Hepatocyte (in vitro differentiated cells): ENCODE results near the gene NT5DC1. TPM values are rescaled to one million over a fixed set of nuclear protein-coding genes. Genes with fewer than 3 reads are reported as not detected.

Experiments
- DNase-seq: peaks from one replicate; pipeline ENCODE4 v3.0.0-alpha.2; 2016; ENCODE audit warnings: low spot score
- H2AFZ ChIP-seq: fragments of 200-600 bp; sonication (generic); 2 replicates; pipeline ENCODE4 v1.6.0; 2016; ENCODE audit warnings: antibody characterized with exemption, mild to moderate bottlenecking
- H3K27ac ChIP-seq: fragments of 200-600 bp; sonication (generic); 2 replicates; pipeline ENCODE4 v1.5.1; 2016; ENCODE audit warnings: mild to moderate bottlenecking
- H3K27me3 ChIP-seq: fragments of 200-600 bp; sonication (generic); 2 replicates; pipeline ENCODE4 v1.6.1; 2016
- H3K36me3 ChIP-seq: fragments of 200-600 bp; sonication (generic); replicated peaks from 2 replicates; pipeline ENCODE4 v1.5.1; 2016; ENCODE audit warnings: low read depth; ENCODE audit not compliant: insufficient read depth
- H3K4me1 ChIP-seq: fragments of 200-600 bp; sonication (generic); 2 replicates; pipeline ENCODE4 v1.5.1; 2016; ENCODE audit warnings: mild to moderate bottlenecking, moderate library complexity; ENCODE audit not compliant: insufficient read depth
- H3K4me2 ChIP-seq: fragments of 200-600 bp; sonication (generic); 2 replicates; pipeline ENCODE4 v1.6.0; 2016
- H3K4me3 ChIP-seq: fragments of 200-600 bp; sonication (generic); 2 replicates; pipeline ENCODE4 v1.5.1; 2016; ENCODE audit warnings: mild to moderate bottlenecking
- H3K79me2 ChIP-seq: fragments of 200-600 bp; sonication (generic); 2 replicates; pipeline ENCODE4 v1.6.0; 2017; ENCODE audit warnings: mild to moderate bottlenecking
- H3K9me2 ChIP-seq: fragments of 200-600 bp; sonication (generic); replicated peaks from 2 replicates; pipeline ENCODE4 v1.6.0; 2017; ENCODE audit warnings: mild to moderate bottlenecking; ENCODE audit not compliant: insufficient read depth
- H3K9me3 ChIP-seq: fragments of 200-600 bp; sonication (generic); 2 replicates; pipeline ENCODE4 v1.5.1; 2016; ENCODE audit warnings: low read depth, mild to moderate bottlenecking
- H4K20me1 ChIP-seq: fragments of 200-600 bp; sonication (generic); 2 replicates; pipeline ENCODE4 v1.6.0; 2016; ENCODE audit warnings: mild to moderate bottlenecking; ENCODE audit not compliant: insufficient read depth, poor library complexity, severe bottlenecking
- CTCF ChIP-seq: fragments of 200-600 bp; sonication (generic); IDR thresholded peaks from 2 replicates; pipeline ENCODE4 v1.5.1; 2016; ENCODE audit warnings: antibody characterized with exemption, mild to moderate bottlenecking; ENCODE audit not compliant: poor library complexity
- EZH2 ChIP-seq: fragments of 200-600 bp; sonication (generic); IDR thresholded peaks from 2 replicates; pipeline ENCODE4 v1.6.1; 2016; ENCODE audit warnings: antibody characterized with exemption, mild to moderate bottlenecking, borderline replicate concordance
- EZH2phosphoT487 ChIP-seq: fragments of 200-600 bp; sonication (generic); IDR thresholded peaks from one replicate; pipeline ENCODE4 v1.6.1; 2018; ENCODE audit warnings: antibody characterized with exemption, mild to moderate bottlenecking, low read depth, moderate library complexity; ENCODE audit not compliant: unreplicated experiment, severe bottlenecking
- WGBS: methylation state at CpG from one replicate; pipeline ENCODE4 v1.1.6; 2016; ENCODE audit warnings: low lambda C conversion rate; ENCODE audit errors: missing lambda C conversion rate; 5-methylcytosine and 5-hydroxymethylcytosine counted together
- polyA plus RNA-seq: library from polyadenylated mRNA; unstranded; fragments of >200 nt; fragmentation: Nextera tagmentation; extraction: Ambion mirVana; gene quantifications from 2 replicates; pipeline ENCODE4 v1.2.1, GENCODE V29; 2016
- total RNA-seq: library from RNA; depleted of rRNA; stranded (reverse); fragments of >200 nt; gene quantifications from 2 replicates; pipeline ENCODE4 v1.2.3, GENCODE V29; 2014

NT5DC1 gene
- total and polyA plus RNA-seq, 2 experiments from 2014 or later, result 11.4 to 27.8 TPM

- H3K27ac ChIP-seq, result no peak overlapping the region
- no peak overlapping the region for H3K4me2 ChIP-seq
- peaks cover 3% of the 10 kb centered on the region for H3K79me2 ChIP-seq
- DNase-seq, result no peak
- no peak for TF ChIP-seq EZH2phosphoT487
- no peak for TF ChIP-seq EZH2
- no peak overlapping the region for H2AFZ ChIP-seq
- H4K20me1 ChIP-seq, result no peaks in the 10 kb centered on the region
- H3K36me3 ChIP-seq, result no peaks in the 10 kb centered on the region
- no peak overlapping the region for H3K4me3 ChIP-seq
- no peaks in the 10 kb centered on the region for H3K9me3 ChIP-seq
- no peaks in the 10 kb centered on the region for H3K4me1 ChIP-seq
- H3K27me3 ChIP-seq, result no peaks in the 10 kb centered on the region
- 97% methylated on average over 4 of the region's 4 CpGs for WGBS
- no peaks in the 10 kb centered on the region for H3K9me2 ChIP-seq
Measured at GRCh38 chr6:116291701-116292396, 191.2 kb downstream of the NT5DC1 start.

GRCh38 chr6:116292553-116292952 is 191.9 kb downstream of the NT5DC1 start:
- Histone ChIP-seq H2AFZ (no peak overlapping the region), H3K9me2 (no peaks in the 10 kb centered on the region), H4K20me1 (no peaks in the 10 kb centered on the region), H3K27ac (no peak overlapping the region), H3K27me3 (no peaks in the 10 kb centered on the region), H3K9me3 (no peaks in the 10 kb centered on the region), H3K36me3 (no peaks in the 10 kb centered on the region), H3K4me1 (no peaks in the 10 kb centered on the region), H3K4me2 (no peak overlapping the region), H3K79me2 (no peaks in the 10 kb centered on the region), H3K4me3 (no peak overlapping the region)
- TF ChIP-seq EZH2phosphoT487, result no peak
- TF ChIP-seq EZH2, result no peak
- TF ChIP-seq CTCF, result no peak
- no peak for DNase-seq
- 100% methylated on average over 1 of the region's 1 CpG for WGBS

- Histone ChIP-seq H3K4me1 (no peaks in the 10 kb centered on the region), H3K9me2 (no peaks in the 10 kb centered on the region), H3K4me2 (no peak overlapping the region), H3K4me3 (no peak overlapping the region), H2AFZ (no peak overlapping the region), H3K27ac (no peak overlapping the region), H3K27me3 (no peaks in the 10 kb centered on the region), H3K9me3 (no peaks in the 10 kb centered on the region), H3K79me2 (no peaks in the 10 kb centered on the region), H4K20me1 (no peaks in the 10 kb centered on the region), H3K36me3 (no peaks in the 10 kb centered on the region)
- no peak for DNase-seq
- WGBS, result 97% methylated on average over 3 of the region's 3 CpGs
- TF ChIP-seq EZH2, result no peak
- no peak for TF ChIP-seq EZH2phosphoT487
Measured at GRCh38 chr6:116298273-116298672, 197.6 kb downstream of the NT5DC1 start.

GRCh38 chr6:116298973-116299372 is 198.3 kb downstream of the NT5DC1 start:
- no peaks in the 10 kb centered on the region for H4K20me1 ChIP-seq
- H3K27me3 ChIP-seq, result no peaks in the 10 kb centered on the region
- DNase-seq, result no peak
- no peaks in the 10 kb centered on the region for H3K9me3 ChIP-seq
- no peak overlapping the region for H2AFZ ChIP-seq
- no peaks in the 10 kb centered on the region for H3K4me1 ChIP-seq
- H3K27ac ChIP-seq, result no peak overlapping the region
- TF ChIP-seq CTCF (no peak), EZH2phosphoT487 (no peak), EZH2 (no peak)
- no peaks in the 10 kb centered on the region for H3K79me2 ChIP-seq
- H3K4me2 ChIP-seq, result no peak overlapping the region
- H3K4me3 ChIP-seq, result no peak overlapping the region
- no peaks in the 10 kb centered on the region for H3K9me2 ChIP-seq
- H3K36me3 ChIP-seq, result no peaks in the 10 kb centered on the region

Other genes starting within 250 kb of the NT5DC1 start
- gene FRK, start 40.0 kb upstream of the NT5DC1 start, total RNA-seq, result 15.3 and 16.9 TPM in 2 replicates
- 2.5 and 2.7 TPM in 2 replicates for gene FRK, start 40.0 kb upstream of the NT5DC1 start, polyA plus RNA-seq
- gene COL10A1, start 25.3 kb downstream of the NT5DC1 start, total RNA-seq, result 0.04 and 0.07 TPM in 2 replicates
- gene COL10A1, start 25.3 kb downstream of the NT5DC1 start, polyA plus RNA-seq, result 0.05 TPM in 1 of 2 replicates, not detected in the other
- gene TSPYL4, start 153.2 kb downstream of the NT5DC1 start, total RNA-seq, result 24.3 and 25.3 TPM in 2 replicates
- gene TSPYL4, start 153.2 kb downstream of the NT5DC1 start, polyA plus RNA-seq, result 11.9 and 13.0 TPM in 2 replicates
- 76.7 and 85.0 TPM in 2 replicates for gene TSPYL1, start 179.1 kb downstream of the NT5DC1 start, total RNA-seq
- gene TSPYL1, start 179.1 kb downstream of the NT5DC1 start, polyA plus RNA-seq, result 24.2 and 32.1 TPM in 2 replicates